Hematopoietic multipotent progenitor cell treated with erythropoietin and hydrocortisone succinate and interleukin-3 and kit ligand, for 4 days (in vitro differentiated cells): ENCODE data around the gene RAVER2.

Experiments used
- DNase-seq: peaks from one replicate; pipeline ENCODE4 v3.0.0-alpha.2; 2015

Gene RAVER2

GRCh38 chr1:64849942-64850341 is 105.1 kb downstream of the RAVER2 start:
- DNase-seq = no peak

GRCh38 chr1:64850846-64851245 is 106.0 kb downstream of the RAVER2 start:
- DNase-seq = no peak

GRCh38 chr1:64851664-64852063 is 106.8 kb downstream of the RAVER2 start:
- DNase-seq = peak; percentile 9

- DNase-seq = no peak
These were observed 109.8 kb downstream of the RAVER2 start for GRCh38 chr1:64854674-64855073.

DNA sequence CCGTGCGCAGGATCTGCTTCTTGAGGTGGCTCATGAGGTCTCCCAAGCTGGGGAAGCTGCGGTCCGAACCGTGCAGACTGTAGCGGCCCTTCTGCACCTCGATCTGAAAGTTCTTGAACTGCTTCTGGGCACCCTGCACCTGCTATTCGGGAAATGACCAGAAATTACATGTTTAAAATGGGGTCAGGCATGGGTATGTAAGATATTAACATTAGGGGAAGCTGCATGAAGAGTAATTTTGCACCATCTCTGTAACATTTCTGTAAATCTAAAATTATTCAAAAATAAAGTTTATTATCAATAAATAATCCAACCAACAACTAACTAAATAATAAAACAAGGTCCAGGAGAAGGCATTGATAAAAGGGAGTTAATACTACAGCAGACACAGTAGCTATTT is 110.7 kb downstream of the RAVER2 start:
- DNase-seq = no peak

DNA sequence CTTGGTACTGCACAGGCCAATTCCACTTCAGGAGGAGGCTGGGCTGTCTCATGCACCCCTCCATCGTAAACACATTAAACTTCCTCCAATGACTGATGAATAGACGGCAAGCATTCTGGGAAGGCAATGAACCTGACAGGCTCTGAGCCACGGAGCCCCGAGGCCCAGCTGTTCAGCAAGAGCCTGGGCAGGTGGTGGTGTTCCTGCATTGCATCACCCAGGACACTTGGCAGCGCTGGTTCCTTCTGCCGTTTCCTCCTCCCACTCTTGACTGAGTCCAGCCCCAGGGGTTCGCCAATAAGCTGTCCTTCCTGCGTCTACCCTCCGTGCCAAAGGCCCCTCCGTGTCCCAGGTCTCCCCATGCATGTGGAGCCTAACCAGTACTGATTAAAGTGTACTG is 111.7 kb downstream of the RAVER2 start:
- peak; percentile 8 for DNase-seq

- no peak for DNase-seq
These were observed 112.5 kb downstream of the RAVER2 start for GRCh38 chr1:64857347-64857746.

GRCh38 chr1:64861611-64862010 is 116.7 kb downstream of the RAVER2 start:
- DNase-seq = peak; percentile 68

DNA sequence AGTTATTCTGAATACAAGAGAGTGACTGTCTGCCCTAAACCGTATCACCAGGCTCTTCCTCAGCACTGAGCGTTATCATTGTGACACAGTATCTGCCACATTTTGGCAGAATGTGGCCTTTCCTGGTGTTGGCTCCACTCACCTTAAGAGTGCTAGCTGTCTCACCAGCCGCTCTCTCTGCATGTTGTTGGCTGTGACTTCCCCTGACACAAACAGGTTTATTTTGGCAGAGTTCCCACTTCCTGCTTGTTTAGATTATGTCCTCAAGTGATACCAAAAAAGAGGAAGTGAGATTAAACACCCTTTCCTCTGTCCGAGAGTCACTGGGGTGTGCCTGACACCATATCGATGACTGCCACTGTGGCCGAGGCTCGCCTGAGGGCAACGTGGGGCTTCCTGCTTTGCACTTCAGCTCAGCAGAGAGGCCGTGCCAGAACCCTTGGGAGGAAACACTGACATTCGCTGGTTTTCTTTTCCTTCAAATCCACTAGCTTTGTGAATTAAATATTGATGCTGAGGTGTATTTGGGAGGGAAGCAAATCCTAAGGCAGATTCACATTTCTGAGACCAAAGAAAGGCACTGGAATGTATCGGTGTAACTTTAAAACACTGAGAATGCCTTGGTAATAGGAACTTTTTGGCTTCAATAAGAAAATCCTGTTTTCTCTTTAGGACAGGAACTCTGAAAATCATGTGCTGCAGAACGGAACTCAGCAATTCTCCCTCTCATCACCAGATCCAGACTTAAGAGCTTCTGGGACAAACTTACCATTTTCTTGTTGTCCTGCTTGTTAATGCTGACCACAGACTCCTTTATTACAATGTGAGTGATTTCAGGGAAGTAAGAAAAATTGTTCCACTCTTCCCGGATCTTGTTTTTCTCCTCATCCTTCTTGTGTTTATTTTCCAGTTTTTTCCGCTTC is 119.4 kb downstream of the RAVER2 start:
- peak; percentile 99 for DNase-seq

GRCh38 chr1:64865105-64865757 is 120.4 kb downstream of the RAVER2 start:
- DNase-seq = peak; percentile 15

DNA sequence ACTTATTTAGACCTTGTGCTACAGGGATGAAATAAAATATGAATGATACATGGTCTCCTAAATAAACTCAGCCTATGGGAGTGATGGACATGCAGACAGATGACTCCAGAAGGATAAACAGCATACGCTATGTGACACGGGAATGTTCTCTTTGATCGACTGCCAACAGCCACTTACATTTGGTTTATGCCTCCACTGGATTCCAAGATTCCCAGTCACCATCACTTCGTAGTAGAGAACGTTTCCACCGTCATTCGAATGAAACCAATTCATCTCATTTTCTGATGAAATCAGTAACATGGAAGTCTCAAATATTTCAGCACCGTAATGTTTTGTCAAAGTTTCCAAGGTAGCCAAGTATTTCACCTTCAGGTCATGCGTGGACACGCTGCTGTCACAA is 121.8 kb downstream of the RAVER2 start:
- no peak for DNase-seq

GRCh38 chr1:64867266-64867665 is 122.4 kb downstream of the RAVER2 start:
- DNase-seq = no peak

- no peak for DNase-seq
These were observed 126.4 kb downstream of the RAVER2 start for GRCh38 chr1:64871256-64871655.

DNA sequence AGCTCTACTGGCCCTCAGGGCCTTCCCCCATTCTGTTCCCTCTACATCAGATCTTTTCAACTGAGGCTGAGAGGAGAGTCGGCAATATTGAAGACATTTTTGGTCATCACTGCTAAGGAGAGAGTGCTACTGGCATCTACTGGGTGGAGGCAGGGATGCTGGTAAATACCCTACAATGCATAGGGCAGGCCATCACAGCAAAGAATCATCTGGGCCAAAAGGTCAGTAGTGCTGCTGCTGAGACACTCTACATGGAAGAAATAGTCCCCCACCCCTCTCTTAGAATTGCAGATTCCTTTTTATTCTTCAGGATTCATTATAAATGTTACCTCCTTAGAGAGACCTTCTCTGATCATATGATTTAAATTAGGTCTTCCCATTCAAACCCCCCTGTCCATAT is 127.2 kb downstream of the RAVER2 start:
- no peak for DNase-seq

DNA sequence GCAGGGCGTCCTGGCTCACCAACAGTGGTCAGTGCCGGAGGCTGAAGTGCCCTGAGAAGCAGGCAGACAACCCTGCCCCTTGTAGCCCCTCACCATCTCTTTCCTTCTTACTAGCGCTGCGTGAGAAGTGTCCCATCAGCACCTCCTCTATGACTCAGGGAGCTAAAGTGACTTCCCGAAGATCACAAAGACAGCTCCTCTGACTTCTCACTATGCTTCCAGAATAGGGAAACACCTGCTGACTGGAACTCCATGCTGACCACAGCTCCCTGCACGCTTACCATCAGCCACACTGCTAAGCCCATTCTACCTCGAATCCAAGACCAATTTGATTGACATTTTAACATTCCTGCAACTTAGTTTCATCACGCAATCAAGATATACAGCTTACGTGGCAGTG is 128.7 kb downstream of the RAVER2 start:
- no peak for DNase-seq

DNA sequence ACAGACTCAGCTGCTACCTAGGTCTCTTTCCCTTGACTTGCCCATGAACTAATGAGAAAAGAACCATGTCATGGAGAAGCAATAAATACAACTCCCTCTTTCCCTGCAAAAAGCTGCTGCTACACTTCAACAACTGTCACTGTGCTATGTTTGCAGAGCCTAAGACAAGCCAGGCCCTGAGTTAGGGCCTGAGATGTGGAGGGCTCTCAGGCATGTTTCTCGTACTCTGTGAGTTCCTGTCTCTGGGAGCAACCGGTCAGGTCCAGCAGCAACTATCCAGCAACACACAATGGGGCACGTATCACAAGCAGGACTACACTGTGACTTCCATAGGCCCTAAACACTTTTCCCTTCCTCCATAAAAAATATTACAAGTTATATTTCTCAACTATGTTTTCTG is 129.8 kb downstream of the RAVER2 start:
- no peak for DNase-seq

DNA sequence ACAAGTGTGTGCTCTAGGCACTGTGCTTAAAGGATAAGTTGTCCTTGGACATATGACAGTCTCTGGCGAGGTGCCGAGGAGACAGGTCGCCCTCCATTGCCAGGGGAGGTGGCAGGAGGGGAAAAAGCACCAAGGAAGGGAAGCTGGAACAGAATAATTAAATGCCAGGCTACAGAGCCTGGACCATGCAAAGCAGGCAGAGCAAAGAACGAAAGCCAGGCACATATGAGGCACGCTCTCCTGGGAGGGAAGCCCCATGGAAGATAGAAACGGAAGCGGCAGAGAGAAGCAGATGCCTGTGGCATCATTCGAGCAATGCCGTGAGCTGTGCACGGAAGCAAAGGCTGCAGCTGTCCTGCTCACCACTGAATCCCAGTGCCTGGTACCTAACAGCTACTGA is 130.2 kb downstream of the RAVER2 start:
- DNase-seq = no peak

DNA sequence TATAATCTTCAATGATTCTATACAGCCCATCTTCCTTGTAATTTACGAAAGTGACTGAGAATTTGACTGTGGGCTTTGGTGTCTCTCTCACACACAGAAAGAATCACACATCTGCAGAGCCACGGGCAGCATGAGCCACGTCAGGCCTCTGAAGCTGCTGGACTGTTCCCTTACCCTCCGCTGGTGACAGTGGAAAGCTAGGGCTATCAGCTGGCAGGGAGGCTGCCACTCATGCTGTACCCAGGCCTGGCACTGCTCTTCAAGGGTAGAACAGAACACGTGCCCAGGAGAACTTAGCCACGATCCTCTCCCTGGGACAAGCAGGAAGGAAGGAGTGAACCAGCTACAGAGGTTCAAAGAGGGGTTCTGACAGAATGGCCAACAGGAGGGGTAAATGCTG is 130.7 kb downstream of the RAVER2 start:
- DNase-seq = no peak

DNA sequence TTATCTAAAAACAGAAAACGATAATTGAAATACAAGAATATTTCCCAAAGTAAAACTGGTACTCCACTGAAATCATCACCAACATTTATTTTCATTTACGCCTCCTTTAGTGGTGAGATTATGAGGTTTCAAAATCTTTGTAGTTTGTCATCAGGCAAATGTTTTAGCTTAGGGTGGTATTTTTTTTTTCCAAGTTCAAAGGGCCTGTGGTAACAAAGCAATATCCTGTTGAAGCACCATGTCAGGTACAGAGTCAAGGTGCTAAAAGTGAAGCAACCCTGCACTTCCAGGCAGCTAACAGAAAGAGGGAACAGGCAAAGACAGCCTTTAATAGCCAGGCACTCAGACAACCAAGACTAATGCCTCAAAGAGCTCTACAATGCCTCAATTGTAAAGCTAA is 132.3 kb downstream of the RAVER2 start:
- no peak for DNase-seq

GRCh38 chr1:64877598-64877997 is 132.7 kb downstream of the RAVER2 start:
- DNase-seq = no peak

GRCh38 chr1:64878090-64878489 is 133.2 kb downstream of the RAVER2 start:
- DNase-seq = no peak

DNA sequence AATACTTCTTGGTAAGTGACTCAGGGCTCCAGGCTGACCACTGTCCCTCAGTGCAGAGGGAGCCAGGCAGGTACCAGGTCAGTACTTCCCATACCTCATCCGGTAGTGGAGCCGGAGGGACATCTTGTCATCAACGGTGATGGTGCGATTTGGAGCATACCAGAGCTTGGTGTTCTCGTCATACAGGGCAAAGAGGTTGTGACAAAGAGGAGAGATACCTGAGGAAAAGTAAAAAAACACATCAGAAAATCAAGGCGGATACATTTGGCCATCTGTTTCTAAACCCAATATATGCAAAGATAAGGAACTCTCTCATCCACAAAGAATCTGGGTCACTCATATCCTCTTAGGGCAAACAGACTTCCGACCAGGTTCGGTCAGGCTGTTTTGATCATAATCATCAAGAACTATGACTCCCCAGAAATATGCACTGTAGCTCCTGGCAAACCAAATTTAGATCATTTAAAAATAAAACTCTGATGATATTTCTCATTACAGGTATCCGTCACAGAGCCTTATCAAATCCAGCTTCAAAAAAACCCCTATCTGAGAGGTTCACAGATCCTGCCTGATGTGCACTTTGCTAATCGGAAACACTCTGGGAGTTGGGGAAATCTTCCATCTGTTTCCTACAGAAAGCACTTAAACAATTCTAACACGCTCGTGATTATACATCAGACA is 134.2 kb downstream of the RAVER2 start:
- DNase-seq = no peak

DNA sequence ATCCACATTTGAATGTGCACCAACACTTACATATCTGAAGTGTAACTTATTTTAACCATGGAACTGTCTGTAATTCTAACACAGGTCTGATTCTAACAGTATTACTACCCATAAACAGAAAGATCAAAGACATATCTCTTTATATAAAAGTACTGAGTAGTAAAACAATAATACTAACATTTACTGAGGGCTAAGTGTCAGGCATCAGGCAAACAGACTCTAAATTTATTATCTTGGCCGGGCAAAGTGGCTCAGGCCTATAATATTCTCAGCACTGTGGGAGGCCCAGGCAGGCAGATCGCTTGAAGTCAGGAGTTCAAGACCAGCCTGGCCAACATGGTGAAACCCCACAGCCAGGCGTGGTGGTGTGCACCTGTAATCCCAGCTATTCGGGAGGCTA is 135.6 kb downstream of the RAVER2 start:
- no peak for DNase-seq

DNA sequence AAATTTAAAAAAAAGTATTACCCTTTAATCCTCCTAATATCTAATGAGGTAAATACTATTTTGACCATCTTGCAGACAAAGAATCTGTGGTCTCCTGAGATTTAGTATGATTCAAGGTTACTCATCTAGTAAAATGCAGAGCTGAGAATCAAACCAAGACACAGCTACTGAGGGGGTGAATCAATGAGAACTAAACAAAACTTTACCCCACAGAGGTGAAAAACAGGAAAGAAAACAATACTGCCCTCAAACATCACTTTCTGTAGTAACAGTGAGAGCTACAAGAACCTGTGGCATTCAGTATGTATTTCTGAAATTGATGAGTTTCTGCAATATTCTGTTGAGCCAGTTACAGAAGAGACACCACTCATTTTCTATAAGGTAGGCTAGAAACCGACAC is 136.4 kb downstream of the RAVER2 start:
- no peak for DNase-seq
